AG09309 (cell line): ENCODE measurements around the gene PLCD3.

ENCODE experiments used
- DNase-seq: peaks from one replicate; pipeline ENCODE4 v3.0.0-alpha.2; 2010; ENCODE audit warnings: low read depth
- H3K4me3 ChIP-seq: 2 replicates; pipeline ENCODE4 v1.5.1; 2011; ENCODE audit warnings: mild to moderate bottlenecking, low read depth, low read length, moderate library complexity; ENCODE audit not compliant: control insufficient read depth
- CTCF ChIP-seq: IDR thresholded peaks from 2 replicates; pipeline ENCODE4 v1.5.1; 2011; ENCODE audit warnings: mild to moderate bottlenecking, low read depth, low read length, inconsistent platforms; ENCODE audit not compliant: insufficient read depth, control insufficient read depth; ENCODE audit errors: missing control alignments

The PLCD3 gene

GRCh38 chr17:45149037-45149668 is 16.8 kb upstream of the PLCD3 start:
- peak; percentile 96 for TF ChIP-seq CTCF
- no peak for DNase-seq
- peak overlapping the region; percentile 87 for H3K4me3 ChIP-seq

GRCh38 chr17:45148183-45149036 is 16.1 kb upstream of the PLCD3 start, which contains the start of gene HEXIM1:
HEXIM1 (plus strand) TSS chr17:45148475; CDS start chr17:45149191, 716 bp downstream.
- TF ChIP-seq CTCF = no peak
- DNase-seq = peak; percentile 98
- peak within 1 kb of the TSS; percentile 87 for H3K4me3 ChIP-seq

- TF ChIP-seq CTCF = no peak
- H3K4me3 ChIP-seq = peak overlapping the region; percentile 64
- DNase-seq = peak; percentile 93
Measured at GRCh38 chr17:45147581-45148182, 15.4 kb upstream of the PLCD3 start.

- TF ChIP-seq CTCF = no peak
- peak; percentile 78 for DNase-seq
- H3K4me3 ChIP-seq = peak overlapping the region; percentile 64
Measured at GRCh38 chr17:45146890-45147580, 14.7 kb upstream of the PLCD3 start.

- H3K4me3 ChIP-seq = no peak overlapping the region
- DNase-seq = no peak
- TF ChIP-seq CTCF = no peak
Measured at GRCh38 chr17:45146592-45146889, 14.2 kb upstream of the PLCD3 start.

- TF ChIP-seq CTCF = no peak
- H3K4me3 ChIP-seq = no peak overlapping the region
- DNase-seq = no peak
Measured at GRCh38 chr17:45146166-45146565, 13.9 kb upstream of the PLCD3 start.
